OCI-LY1 (cell line): Measurements from ENCODE around the gene MCTP1.

Experiments
- H2AFZ ChIP-seq: fragments of 200-600 bp; sonication (generic), shearing (Covaris generic); 2 replicates; pipeline ENCODE4 v1.6.0; 2014; ENCODE audit warnings: antibody characterized with exemption, mild to moderate bottlenecking, low read length
- H3F3A ChIP-seq: fragments of 200-600 bp; sonication (generic), shearing (Covaris generic); 2 replicates; pipeline ENCODE4 v1.6.0; 2014; ENCODE audit warnings: mild to moderate bottlenecking, antibody characterized with exemption, low read length, moderate library complexity; ENCODE audit not compliant: insufficient read depth
- H3K27ac ChIP-seq: fragments of 200-600 bp; sonication (generic); 2 replicates; pipeline ENCODE4 v1.5.1; 2014; ENCODE audit warnings: low read length, mixed run types, mild to moderate bottlenecking, low read depth; ENCODE audit not compliant: poor library complexity, severe bottlenecking
- H3K27me3 ChIP-seq: fragments of 200-600 bp; sonication (generic); 2 replicates; pipeline ENCODE4 v1.6.0; 2014; ENCODE audit warnings: antibody characterized with exemption, mild to moderate bottlenecking, low read length, moderate library complexity; ENCODE audit not compliant: insufficient read depth
- H3K36me3 ChIP-seq: fragments of 200-600 bp; sonication (generic); 2 replicates; pipeline ENCODE4 v1.6.1; 2014; ENCODE audit warnings: mild to moderate bottlenecking, antibody characterized with exemption, low read length, moderate library complexity, mixed read lengths; ENCODE audit not compliant: insufficient read depth
- H3K4me1 ChIP-seq: fragments of 200-600 bp; sonication (generic); 2 replicates; pipeline ENCODE4 v1.5.1; 2014; ENCODE audit warnings: mild to moderate bottlenecking, low read length, moderate library complexity; ENCODE audit not compliant: insufficient read depth, severe bottlenecking
- H3K4me2 ChIP-seq: fragments of 200-600 bp; sonication (generic), shearing (Covaris generic); 2 replicates; pipeline ENCODE4 v1.6.1; 2014; ENCODE audit warnings: low read length
- H3K4me3 ChIP-seq: fragments of 200-600 bp; sonication (generic); 2 replicates; pipeline ENCODE4 v1.5.1; 2014; ENCODE audit warnings: low read length, low read depth, mild to moderate bottlenecking, mixed read lengths; ENCODE audit not compliant: poor library complexity, severe bottlenecking
- H3K79me2 ChIP-seq: fragments of 200-600 bp; shearing (Covaris generic); 2 replicates; pipeline ENCODE4 v1.6.1; 2016; ENCODE audit warnings: mixed run types, low read length, mixed read lengths; ENCODE audit not compliant: insufficient read depth
- H3K9ac ChIP-seq: fragments of 200-600 bp; sonication (generic), shearing (Covaris generic); 2 replicates; pipeline ENCODE4 v1.6.1; 2014; ENCODE audit warnings: mild to moderate bottlenecking, low read length, mixed read lengths
- H3K9me2 ChIP-seq: fragments of 200-600 bp; sonication (generic), shearing (Covaris generic); 2 replicates; pipeline ENCODE4 v1.6.1; 2014; ENCODE audit warnings: low read depth, mild to moderate bottlenecking, low read length, mixed read lengths
- H3K9me3 ChIP-seq: fragments of 200-600 bp; shearing (Covaris generic); 2 replicates; pipeline ENCODE4 v1.6.1; 2014; ENCODE audit warnings: low read length, mixed read lengths
- H4K20me1 ChIP-seq: fragments of 200-600 bp; sonication (generic), shearing (Covaris generic); 2 replicates; pipeline ENCODE4 v1.6.0; 2016; ENCODE audit warnings: mild to moderate bottlenecking, low read length; ENCODE audit not compliant: insufficient read depth
- CTCF ChIP-seq: fragments of 200-600 bp; sonication (generic), shearing (Covaris generic); IDR thresholded peaks from 2 replicates; pipeline ENCODE4 v1.5.1; 2017; ENCODE audit warnings: mild to moderate bottlenecking, antibody characterized with exemption, low read length, moderate library complexity, mixed read lengths
- EZH2 ChIP-seq: fragments of 200-600 bp; sonication (generic), shearing (Covaris generic); IDR thresholded peaks from 2 replicates; pipeline ENCODE4 v1.8.0; 2017; ENCODE audit warnings: borderline replicate concordance, mixed run types, mild to moderate bottlenecking, antibody characterized with exemption, low read length, moderate library complexity, mixed read lengths

The MCTP1 gene

GRCh38 chr5:95251185-95251584 is 33.7 kb downstream of the MCTP1 start:
- no peaks in the 10 kb centered on the region for H3K9me3 ChIP-seq
- H3K4me2 ChIP-seq: no peak overlapping the region
- H3K79me2 ChIP-seq: no peaks in the 10 kb centered on the region
- TF ChIP-seq EZH2 (no peak), CTCF (no peak)
- H3K4me1 ChIP-seq: no peaks in the 10 kb centered on the region
- no peaks in the 10 kb centered on the region for H3F3A ChIP-seq
- H3K9ac ChIP-seq: no peak overlapping the region
- no peak overlapping the region for H3K4me3 ChIP-seq
- no peaks in the 10 kb centered on the region for H3K36me3 ChIP-seq
- no peaks in the 10 kb centered on the region for H4K20me1 ChIP-seq
- no peaks in the 10 kb centered on the region for H3K9me2 ChIP-seq
- H3K27ac ChIP-seq: no peak overlapping the region
- H3K27me3 ChIP-seq: no peaks in the 10 kb centered on the region
- H2AFZ ChIP-seq: no peak overlapping the region

GRCh38 chr5:95244479-95244878 is 40.4 kb downstream of the MCTP1 start:
- Histone ChIP-seq H3K4me3 (no peak overlapping the region), H3K79me2 (no peaks in the 10 kb centered on the region), H3K27ac (no peak overlapping the region), H2AFZ (no peak overlapping the region), H3K9ac (no peak overlapping the region), H3K27me3 (no peaks in the 10 kb centered on the region), H4K20me1 (no peaks in the 10 kb centered on the region), H3F3A (no peaks in the 10 kb centered on the region), H3K9me2 (no peaks in the 10 kb centered on the region), H3K36me3 (no peaks in the 10 kb centered on the region), H3K4me2 (no peak overlapping the region), H3K9me3 (no peaks in the 10 kb centered on the region), H3K4me1 (no peaks in the 10 kb centered on the region)
- TF ChIP-seq EZH2 (no peak), CTCF (no peak)

GRCh38 chr5:95241635-95242034 is 43.3 kb downstream of the MCTP1 start:
- H3K9me2 ChIP-seq: no peaks in the 10 kb centered on the region
- H3K4me2 ChIP-seq: no peak overlapping the region
- H2AFZ ChIP-seq: no peak overlapping the region
- H3K27me3 ChIP-seq: no peaks in the 10 kb centered on the region
- no peak overlapping the region for H3K9ac ChIP-seq
- TF ChIP-seq CTCF: no peak
- TF ChIP-seq EZH2: no peak
- no peak overlapping the region for H3K27ac ChIP-seq
- H3K9me3 ChIP-seq: no peaks in the 10 kb centered on the region
- no peaks in the 10 kb centered on the region for H4K20me1 ChIP-seq
- H3K4me3 ChIP-seq: no peak overlapping the region
- no peaks in the 10 kb centered on the region for H3K4me1 ChIP-seq
- H3K36me3 ChIP-seq: no peaks in the 10 kb centered on the region
- H3F3A ChIP-seq: no peaks in the 10 kb centered on the region
- H3K79me2 ChIP-seq: no peaks in the 10 kb centered on the region
